Measurements from ENCODE around the gene ELOVL7. TPM values are rescaled to one million over a fixed set of nuclear protein-coding genes. Genes with fewer than 3 reads are reported as not detected.

The ELOVL7 gene
- total RNA-seq, 1 experiment from 2014 or later: 2.5 TPM

- H4K5ac ChIP-seq (ENCODE audit: insufficient read length, low read depth, low read length): no peak overlapping the region
- no peaks in the 10 kb centered on the region for H3K23me2 ChIP-seq (ENCODE audit: insufficient read length, low read depth, low read length, poor library complexity, severe bottlenecking)
- TF ChIP-seq, protein P1, sequence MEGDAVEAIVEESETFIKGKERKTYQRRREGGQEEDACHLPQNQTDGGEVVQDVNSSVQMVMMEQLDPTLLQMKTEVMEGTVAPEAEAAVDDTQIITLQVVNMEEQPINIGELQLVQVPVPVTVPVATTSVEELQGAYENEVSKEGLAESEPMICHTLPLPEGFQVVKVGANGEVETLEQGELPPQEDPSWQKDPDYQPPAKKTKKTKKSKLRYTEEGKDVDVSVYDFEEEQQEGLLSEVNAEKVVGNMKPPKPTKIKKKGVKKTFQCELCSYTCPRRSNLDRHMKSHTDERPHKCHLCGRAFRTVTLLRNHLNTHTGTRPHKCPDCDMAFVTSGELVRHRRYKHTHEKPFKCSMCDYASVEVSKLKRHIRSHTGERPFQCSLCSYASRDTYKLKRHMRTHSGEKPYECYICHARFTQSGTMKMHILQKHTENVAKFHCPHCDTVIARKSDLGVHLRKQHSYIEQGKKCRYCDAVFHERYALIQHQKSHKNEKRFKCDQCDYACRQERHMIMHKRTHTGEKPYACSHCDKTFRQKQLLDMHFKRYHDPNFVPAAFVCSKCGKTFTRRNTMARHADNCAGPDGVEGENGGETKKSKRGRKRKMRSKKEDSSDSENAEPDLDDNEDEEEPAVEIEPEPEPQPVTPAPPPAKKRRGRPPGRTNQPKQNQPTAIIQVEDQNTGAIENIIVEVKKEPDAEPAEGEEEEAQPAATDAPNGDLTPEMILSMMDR (conservative IDR thresholded peaks at IDR 0.05): no peak
- no peak for DNase-seq
- no peaks in the 10 kb centered on the region for H3K79me1 ChIP-seq (ENCODE audit: insufficient read depth, low read depth, low read length, poor library complexity, severe bottlenecking)
- Mint-ChIP-seq H3K36me3 (ENCODE audit: insufficient read depth in 1 of 3, low read depth in 3 of 3) (no peaks in the 10 kb centered on the region), H3K9me3 (no peaks in the 10 kb centered on the region), H3K27ac (no peak overlapping the region), H3K27me3 (ENCODE audit: low read depth) (no peaks in the 10 kb centered on the region), H3K4me1 (no peaks in the 10 kb centered on the region), H3K4me3 (no peak overlapping the region)
- no peak overlapping the region for H3K9ac ChIP-seq (ENCODE audit: extremely low read depth, insufficient read length, low read length)
- no peak overlapping the region for H2BK120ac ChIP-seq (ENCODE audit: low read depth, low read length, poor library complexity, severe bottlenecking)
- no peaks in the 10 kb centered on the region for H3K9me3 ChIP-seq (ENCODE audit: control insufficient read depth, low read depth, low read length)
- no peak overlapping the region for H3K18ac ChIP-seq (ENCODE audit: insufficient read length, low read depth, low read length)
- H2BK12ac ChIP-seq (ENCODE audit: insufficient read length, low read depth, low read length): no peak overlapping the region
- H3K4ac ChIP-seq (ENCODE audit: low read depth, low read length): no peak overlapping the region
- no peak overlapping the region for H3T11ph ChIP-seq (ENCODE audit: low read length)
- H4K91ac ChIP-seq (ENCODE audit: insufficient read length, low read depth, low read length): no peak overlapping the region
- no peaks in the 10 kb centered on the region for H4K20me1 ChIP-seq (ENCODE audit: control insufficient read depth, insufficient read depth, insufficient read length)
- no peaks in the 10 kb centered on the region for H3K4me1 ChIP-seq (ENCODE audit: insufficient read depth, low read length)
- no peak overlapping the region for H3K4me2 ChIP-seq (ENCODE audit: insufficient read depth, insufficient read length, low read length)
- H4K8ac ChIP-seq (replicated peaks; ENCODE audit: insufficient read length, low read depth, low read length): no peak overlapping the region
- H3K79me2 ChIP-seq (ENCODE audit: insufficient read depth, low read length): no peaks in the 10 kb centered on the region; the same call in 1 of the 2 replicates
- H3K14ac ChIP-seq (ENCODE audit: insufficient read depth, low read length): no peak overlapping the region
- WGBS (ENCODE audit: extremely low coverage, insufficient read length, low lambda C conversion rate): no CpG with 5 or more reads among the region's 2 CpGs
- no peak overlapping the region for H2BK20ac ChIP-seq (ENCODE audit: low read depth, low read length, poor library complexity, severe bottlenecking)
- H3K56ac ChIP-seq (ENCODE audit: insufficient read length, low read depth, low read length): no peak overlapping the region
- no peak overlapping the region for H3K27ac ChIP-seq (ENCODE audit: insufficient read length, low read depth, low read length)
- no peak overlapping the region for H2AK5ac ChIP-seq (ENCODE audit: insufficient read length, low read length)
- H2BK5ac ChIP-seq (ENCODE audit: insufficient read length, low read length): no peak overlapping the region
- no peaks in the 10 kb centered on the region for H3K27me3 ChIP-seq (ENCODE audit: insufficient read depth, low read length)
- no peak overlapping the region for H2AFZ ChIP-seq (ENCODE audit: low read length)
- no peak overlapping the region for H3K23ac ChIP-seq (ENCODE audit: insufficient read length, low read depth, low read length)
- H2BK15ac ChIP-seq (ENCODE audit: low read depth, low read length): no peak overlapping the region
Measured at GRCh38 chr5:60822285-60822556, 21.8 kb downstream of the ELOVL7 start.
